Thoracic aorta (tissue), 2 donors: ENCODE results near the gene TENT5A. TPM values are rescaled to one million over a fixed set of nuclear protein-coding genes. Genes with fewer than 3 reads are reported as not detected.

Experiments used
- ATAC-seq: fragments of 150-250 bp; one replicate; pipeline ENCODE4 v1.8.0; 2017; ENCODE audit warnings: low read depth; ENCODE audit not compliant: insufficient number of reproducible peaks, low FRiP score
- DNase-seq: peaks from one replicate; pipeline ENCODE4 v3.0.0-alpha.2; 2020; ENCODE audit warnings: low spot score
- H3K27ac ChIP-seq, 2 donors: fragments of 200-600 bp; sonication (generic); 1 replicate in 1 of 2; 2 replicates in 1 of 2; pipeline ENCODE4 v1.5.1; 2016; ENCODE audit warnings: mild to moderate bottlenecking in 2 of 2, moderate library complexity in 2 of 2
- H3K27me3 ChIP-seq: fragments of 200-600 bp; sonication (generic); replicated peaks from 2 replicates; pipeline ENCODE4 v1.6.0; 2016; ENCODE audit warnings: mild to moderate bottlenecking; ENCODE audit not compliant: insufficient read depth
- H3K36me3 ChIP-seq: fragments of 200-600 bp; sonication (generic); one replicate; pipeline ENCODE4 v1.5.1; 2016
- H3K4me1 ChIP-seq, 2 donors: fragments of 200-600 bp; sonication (generic); 1 replicate in 1 of 2; 2 replicates in 1 of 2; pipeline versions ENCODE4 v1.5.1 to v1.6.0; 2016; ENCODE audit warnings: low read depth in 2 of 2, mild to moderate bottlenecking in 1 of 2; ENCODE audit not compliant: control insufficient read depth in 1 of 2
- H3K4me3 ChIP-seq: fragments of 200-600 bp; sonication (generic); 2 replicates; pipeline ENCODE4 v1.5.1; 2016; ENCODE audit warnings: mild to moderate bottlenecking
- H3K9me3 ChIP-seq: fragments of 200-600 bp; sonication (generic); 2 replicates; pipeline ENCODE4 v1.5.1; 2016
- CTCF ChIP-seq: fragments of 200-600 bp; sonication (generic); IDR thresholded peaks from one replicate; pipeline ENCODE4 v1.5.1; 2019; ENCODE audit warnings: antibody characterized with exemption
- total RNA-seq, 2 donors: library from RNA; depleted of rRNA; stranded (reverse); fragments of >200 nt; gene quantifications; one replicate each; pipeline versions ENCODE4 v1.1.0 to v1.2.3, GENCODE V29; 2016

Gene TENT5A
- total RNA-seq, 2 donors from 2014 or later = 40.5 to 53.2 TPM

- ATAC-seq = no peak
- DNase-seq = no peak
- no peaks in the 10 kb centered on the region for H3K27me3 ChIP-seq
- no peaks in the 10 kb centered on the region for H3K9me3 ChIP-seq
- H3K4me3 ChIP-seq = no peak overlapping the region
- H3K4me1 ChIP-seq = no peaks in the 10 kb centered on the region
- no peak for TF ChIP-seq CTCF
- H3K27ac ChIP-seq = no peak overlapping the region
- no peaks in the 10 kb centered on the region for H3K36me3 ChIP-seq
These were observed 27.4 kb downstream of the TENT5A start for GRCh38 chr6:81725127-81725526.

GRCh38 chr6:81722506-81723223 is 29.8 kb downstream of the TENT5A start:
- Histone ChIP-seq H3K27me3 (no peaks in the 10 kb centered on the region), H3K36me3 (no peaks in the 10 kb centered on the region), H3K9me3 (no peaks in the 10 kb centered on the region), H3K4me1 (no peaks in the 10 kb centered on the region), H3K27ac (no peak overlapping the region), H3K4me3 (no peak overlapping the region)
- DNase-seq = no peak
- no peak for ATAC-seq
- TF ChIP-seq CTCF = no peak

- Histone ChIP-seq H3K4me1 (no peaks in the 10 kb centered on the region), H3K9me3 (no peaks in the 10 kb centered on the region), H3K27me3 (no peaks in the 10 kb centered on the region), H3K4me3 (no peak overlapping the region), H3K27ac (no peak overlapping the region), H3K36me3 (no peaks in the 10 kb centered on the region)
- DNase-seq = no peak
- ATAC-seq = no peak
- no peak for TF ChIP-seq CTCF
These were observed 32.1 kb downstream of the TENT5A start for GRCh38 chr6:81720427-81720826.

- Histone ChIP-seq H3K36me3 (no peaks in the 10 kb centered on the region), H3K9me3 (no peaks in the 10 kb centered on the region), H3K4me1 (no peaks in the 10 kb centered on the region), H3K27ac (no peak overlapping the region), H3K4me3 (no peak overlapping the region), H3K27me3 (no peaks in the 10 kb centered on the region)
- ATAC-seq (no peak), DNase-seq (no peak)
- TF ChIP-seq CTCF = no peak
These were observed 34.4 kb downstream of the TENT5A start for GRCh38 chr6:81718126-81718525.

GRCh38 chr6:81714684-81715083 is 37.8 kb downstream of the TENT5A start:
- no peaks in the 10 kb centered on the region for H3K4me1 ChIP-seq
- no peak overlapping the region for H3K27ac ChIP-seq
- DNase-seq (no peak), ATAC-seq (no peak)
- no peaks in the 10 kb centered on the region for H3K27me3 ChIP-seq
- no peak overlapping the region for H3K4me3 ChIP-seq
- H3K9me3 ChIP-seq = no peaks in the 10 kb centered on the region
- H3K36me3 ChIP-seq = no peaks in the 10 kb centered on the region
- no peak for TF ChIP-seq CTCF
